Measurements from ENCODE around the gene KCNQ1OT1. TPM values are rescaled to one million over a fixed set of nuclear protein-coding genes. Genes with fewer than 3 reads are reported as not detected.

Gene KCNQ1OT1
- total and polyA plus RNA-seq, 12 donors = 0.15 to 10.6 (median 1.1) TPM

DNA sequence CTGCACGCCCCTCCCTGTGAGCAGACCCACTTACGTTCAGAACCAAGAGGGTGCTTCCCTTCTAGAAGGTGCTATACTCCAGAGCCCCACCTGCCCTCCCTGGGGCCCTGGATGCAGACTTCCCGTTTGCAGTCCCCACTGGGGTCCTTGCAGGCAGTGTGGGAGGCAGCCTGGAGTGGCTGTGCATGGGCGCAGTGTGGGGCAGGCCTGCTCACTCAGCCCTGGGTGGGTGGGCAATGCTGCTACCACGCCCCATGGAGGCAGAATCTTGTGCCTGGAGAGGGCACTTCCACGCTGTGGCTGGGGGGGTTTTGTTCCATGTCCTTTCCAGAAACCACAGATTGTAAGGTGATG is 116.2 kb downstream of the KCNQ1OT1 start:
- TF ChIP-seq CTCF (IDR thresholded peaks at IDR 0.05) (no peak), POLR2A (IDR thresholded peaks at IDR 0.05) (no peak)
- Histone ChIP-seq H3K36me3 (replicated peaks in 1 of 2) (peaks cover 0 to 51% of the 10 kb centered on the region in 2 donors), H3K4me1 (replicated peaks in 1 of 2) (no peaks in the 10 kb centered on the region), H3K27ac (peak overlapping the region in 1 of 5 donors; percentile 71), H3K4me3 (no peak overlapping the region), H3K9me3 (replicated peaks in 1 of 3) (no peaks in the 10 kb centered on the region), H3K27me3 (no peaks in the 10 kb centered on the region)
- intact Hi-C loops (cut with DNase I) = no loop called here
- 74 to 100% (median 93%) methylated on average over 2 to 6 of the region's 6 CpGs for WGBS, 4 donors
- peak in 3 of 7 donors; percentile 1 to 42 (median 14) for DNase-seq

DNA sequence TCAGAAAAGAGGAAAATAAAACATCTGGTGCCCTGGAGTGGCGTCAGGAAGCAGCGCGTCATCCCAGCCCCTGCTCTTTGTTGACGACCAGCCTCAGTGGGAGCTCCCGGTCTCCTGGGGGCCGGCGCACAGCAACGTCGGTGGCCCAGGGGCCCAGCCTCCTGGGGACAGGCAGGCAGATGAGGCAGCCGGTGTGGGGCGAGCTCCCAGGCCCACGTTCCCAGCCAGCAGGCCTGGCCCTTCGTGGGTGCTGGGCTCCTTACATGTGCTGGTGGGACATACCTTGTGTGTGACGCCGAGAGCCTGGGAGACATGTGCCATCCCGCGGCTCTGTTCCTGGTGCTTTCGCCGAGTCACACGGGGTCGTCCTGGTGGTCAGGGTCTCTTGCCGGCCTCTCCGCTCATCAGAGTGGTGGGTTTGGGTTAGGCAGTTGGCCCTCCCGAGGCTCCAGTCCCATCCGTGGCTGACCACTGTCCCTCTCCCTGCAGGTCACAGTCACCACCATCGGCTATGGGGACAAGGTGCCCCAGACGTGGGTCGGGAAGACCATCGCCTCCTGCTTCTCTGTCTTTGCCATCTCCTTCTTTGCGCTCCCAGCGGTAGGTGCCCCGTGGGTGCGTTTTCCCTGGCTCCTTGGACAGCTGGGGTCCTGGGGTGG is 116.7 kb downstream of the KCNQ1OT1 start:
- WGBS, 4 donors = 82 to 85% (median 83%) methylated on average over 25 to 33 of the region's 33 CpGs
- no peak overlapping the region for H3K4me3 ChIP-seq
- peaks cover 0 to 49% of the 10 kb centered on the region in 2 donors for H3K36me3 ChIP-seq (replicated peaks in 1 of 2)
- no peak for TF ChIP-seq CTCF (IDR thresholded peaks at IDR 0.05)
- no peak for TF ChIP-seq POLR2A (IDR thresholded peaks at IDR 0.05)
- intact Hi-C loops (cut with DNase I) = no loop called here
- DNase-seq = peak in 6 of 7 donors; percentile 2 to 48 (median 18)
- no peaks in the 10 kb centered on the region for H3K27me3 ChIP-seq
- H3K9me3 ChIP-seq (replicated peaks in 1 of 3) = no peaks in the 10 kb centered on the region
- peak overlapping the region in 1 of 5 donors; percentile 71 for H3K27ac ChIP-seq
- no peaks in the 10 kb centered on the region for H3K4me1 ChIP-seq (replicated peaks in 1 of 2)

DNA sequence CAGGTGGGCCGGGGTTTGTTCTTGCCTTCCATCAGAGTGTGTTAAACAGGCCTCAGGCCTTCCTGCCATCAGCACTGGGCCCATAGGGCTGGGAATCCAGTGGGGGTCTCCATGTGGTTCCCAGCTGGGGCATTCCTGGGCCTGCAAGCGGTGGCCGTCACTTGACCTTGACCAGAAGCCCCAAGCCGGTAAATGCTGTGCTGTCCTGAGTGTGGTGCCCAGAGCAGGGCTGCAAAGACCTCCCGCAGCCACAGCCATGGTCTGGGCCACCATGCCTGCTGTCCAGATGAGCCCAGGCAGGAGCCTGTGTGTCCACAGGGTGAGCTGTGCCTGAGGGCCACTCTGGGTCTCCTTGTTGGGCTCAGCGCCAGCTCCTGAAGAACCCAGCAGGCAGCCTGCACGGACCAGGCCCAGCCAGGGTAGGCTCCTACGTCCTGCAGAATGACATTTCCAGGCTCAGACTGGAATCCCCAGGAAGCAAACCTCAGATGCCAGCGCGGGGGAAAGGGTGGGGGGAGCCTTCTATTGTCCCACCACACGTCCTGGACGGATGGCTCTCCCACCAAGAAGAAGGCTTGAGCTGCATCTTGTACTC is 117.3 kb downstream of the KCNQ1OT1 start:
- Histone ChIP-seq H3K9me3 (replicated peaks in 1 of 3) (no peaks in the 10 kb centered on the region), H3K4me3 (no peak overlapping the region), H3K4me1 (replicated peaks in 1 of 2) (no peaks in the 10 kb centered on the region), H3K27ac (peak overlapping the region in 1 of 5 donors; percentile 71), H3K36me3 (replicated peaks in 1 of 2) (peaks cover 0 to 48% of the 10 kb centered on the region in 2 donors), H3K27me3 (no peaks in the 10 kb centered on the region)
- peak; percentile 18 to 55 (median 28) for DNase-seq
- TF ChIP-seq CTCF (IDR thresholded peaks at IDR 0.05) = no peak
- TF ChIP-seq POLR2A (IDR thresholded peaks at IDR 0.05) = no peak
- WGBS, 4 donors = 69 to 79% (median 74%) methylated on average over 4 to 12 of the region's 12 CpGs
- intact Hi-C loops (cut with DNase I) = no loop called here

DNA sequence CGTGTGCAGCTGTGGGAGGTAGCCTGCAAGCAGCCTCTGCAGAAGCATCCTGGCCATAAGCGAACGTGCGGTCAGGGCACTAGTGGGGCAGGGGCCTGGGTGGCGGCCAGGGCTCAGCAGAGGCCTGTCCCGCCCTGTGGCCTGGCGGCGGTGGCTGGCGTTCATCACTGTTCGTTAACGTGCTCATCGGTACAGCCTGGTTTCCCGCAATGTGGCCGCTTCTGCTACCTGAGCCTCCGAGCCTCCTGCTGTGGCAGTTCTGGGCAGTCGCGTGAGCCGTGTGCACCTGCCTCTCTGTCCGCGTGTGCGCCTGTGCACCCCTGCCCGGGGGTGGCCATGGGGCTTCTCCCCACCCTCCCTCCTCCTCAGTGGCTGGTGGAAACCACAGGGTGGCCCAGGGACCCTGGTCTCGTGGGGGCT is 117.9 kb downstream of the KCNQ1OT1 start:
- 88 to 94% (median 92%) methylated on average over 6 to 23 of the region's 23 CpGs for WGBS, 4 donors
- peaks cover 0 to 48% of the 10 kb centered on the region in 2 donors for H3K36me3 ChIP-seq (replicated peaks in 1 of 2)
- H3K27ac ChIP-seq = peak overlapping the region in 1 of 5 donors; percentile 71
- H3K4me3 ChIP-seq = no peak overlapping the region
- H3K4me1 ChIP-seq (replicated peaks in 1 of 2) = no peaks in the 10 kb centered on the region
- intact Hi-C loops (cut with DNase I) = no loop called here
- no peaks in the 10 kb centered on the region for H3K27me3 ChIP-seq
- H3K9me3 ChIP-seq (replicated peaks in 1 of 3) = no peaks in the 10 kb centered on the region
- DNase-seq = peak; percentile 8 to 41 (median 15)
- TF ChIP-seq CTCF (IDR thresholded peaks at IDR 0.05) (no peak), POLR2A (IDR thresholded peaks at IDR 0.05) (no peak)

All from adrenal gland (tissue), 12 donors.